Gastroesophageal sphincter (tissue), 3 donors: ENCODE measurements around the gene USP6.

ENCODE experiments used
- EP300 ChIP-seq: sonication (generic); formaldehyde crosslinking; IDR thresholded peaks from one replicate; pipeline ENCODE4 v1.6.1; 2017; ENCODE audit warnings: antibody characterized with exemption, mild to moderate bottlenecking
- POLR2A ChIP-seq, 2 donors: fragments of 450-650 bp; IDR thresholded peaks; one replicate each; pipeline ENCODE4 v1.6.1; 2017; ENCODE audit warnings: antibody characterized with exemption in 2 of 2, mild to moderate bottlenecking in 2 of 2, moderate library complexity in 1 of 2
- TF ChIP-seq, protein P1 (sequence below), 4 experiments: fragments of 200-600 bp in 2 of 4; fragments of 450-650 bp in 2 of 4; sonication (generic) in 1 of 4; IDR thresholded peaks; one replicate each; pipeline ENCODE4 v1.5.1; 2017 to 2019; ENCODE audit warnings: antibody characterized with exemption in 4 of 4, mild to moderate bottlenecking in 2 of 4, moderate library complexity in 2 of 4

DNA sequence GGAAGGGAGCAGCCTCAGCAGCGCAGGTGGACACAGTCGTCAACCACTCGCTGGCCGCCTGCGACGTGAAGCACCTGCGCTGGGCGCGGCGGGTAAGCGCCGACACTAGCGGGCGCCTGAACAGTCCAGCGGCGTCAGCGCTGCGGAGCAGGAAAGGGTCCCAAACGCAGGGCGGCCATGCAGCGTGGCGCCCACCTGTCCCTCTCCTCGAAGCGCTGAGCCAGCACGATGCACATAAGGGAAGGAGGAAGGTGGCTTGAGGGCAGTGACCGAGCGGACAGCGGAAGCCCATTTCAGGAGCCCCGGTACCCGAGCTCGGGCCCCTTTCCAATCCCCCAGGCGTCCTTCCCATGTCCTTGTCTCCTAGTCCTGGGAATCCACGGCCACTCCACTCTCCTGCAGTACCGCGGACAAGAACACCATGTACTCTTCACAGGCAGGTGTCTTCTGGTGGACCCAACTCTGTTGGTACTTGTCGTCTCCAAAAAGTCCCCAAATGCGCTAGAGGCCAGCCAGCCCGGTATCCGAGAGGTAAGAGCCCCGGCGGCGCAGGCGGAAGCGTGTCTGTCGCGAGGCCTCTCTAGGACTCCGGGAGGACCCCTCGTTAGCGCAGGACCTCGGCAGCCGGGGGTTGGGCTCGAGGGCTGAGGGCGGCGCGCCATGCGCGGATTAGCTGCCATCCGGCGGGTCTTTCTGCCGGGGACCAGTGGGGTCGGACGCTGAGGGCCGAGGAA, 18.6 kb upstream of the USP6 start:
- TF ChIP-seq, protein P1, sequence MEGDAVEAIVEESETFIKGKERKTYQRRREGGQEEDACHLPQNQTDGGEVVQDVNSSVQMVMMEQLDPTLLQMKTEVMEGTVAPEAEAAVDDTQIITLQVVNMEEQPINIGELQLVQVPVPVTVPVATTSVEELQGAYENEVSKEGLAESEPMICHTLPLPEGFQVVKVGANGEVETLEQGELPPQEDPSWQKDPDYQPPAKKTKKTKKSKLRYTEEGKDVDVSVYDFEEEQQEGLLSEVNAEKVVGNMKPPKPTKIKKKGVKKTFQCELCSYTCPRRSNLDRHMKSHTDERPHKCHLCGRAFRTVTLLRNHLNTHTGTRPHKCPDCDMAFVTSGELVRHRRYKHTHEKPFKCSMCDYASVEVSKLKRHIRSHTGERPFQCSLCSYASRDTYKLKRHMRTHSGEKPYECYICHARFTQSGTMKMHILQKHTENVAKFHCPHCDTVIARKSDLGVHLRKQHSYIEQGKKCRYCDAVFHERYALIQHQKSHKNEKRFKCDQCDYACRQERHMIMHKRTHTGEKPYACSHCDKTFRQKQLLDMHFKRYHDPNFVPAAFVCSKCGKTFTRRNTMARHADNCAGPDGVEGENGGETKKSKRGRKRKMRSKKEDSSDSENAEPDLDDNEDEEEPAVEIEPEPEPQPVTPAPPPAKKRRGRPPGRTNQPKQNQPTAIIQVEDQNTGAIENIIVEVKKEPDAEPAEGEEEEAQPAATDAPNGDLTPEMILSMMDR (IDR thresholded peaks at IDR 0.05): no peak
- TF ChIP-seq POLR2A (IDR thresholded peaks at IDR 0.05) (no peak), EP300 (no peak)
